HG03097 (cell line): ENCODE measurements around the gene ZCWPW2.

Experiments
- ATAC-seq: cut with Tn5 transposase; IDR thresholded peaks from one replicate; pipeline ENCODE4 v1.9.1; 2021; ENCODE audit not compliant: unreplicated experiment, low FRiP score

The ZCWPW2 gene

GRCh38 chr3:28569357-28569756, 220.8 kb downstream of the ZCWPW2 start:
- ATAC-seq = no peak

GRCh38 chr3:28574036-28574435, 225.5 kb downstream of the ZCWPW2 start:
- no peak for ATAC-seq

- ATAC-seq = no peak
Observed at GRCh38 chr3:28575100-28575745, 226.7 kb downstream of the ZCWPW2 start.
